ENCODE results near the gene MRTFA. TPM values are rescaled to one million over a fixed set of nuclear protein-coding genes. Genes with fewer than 3 reads are reported as not detected.

The MRTFA gene
- total and polyA plus RNA-seq, 9 of the 15 experiments (the other 6 are each of a cell fraction or from before 2014, with no cell fraction given) = 0.84 to 21.1 (median 3.7) TPM

DNA sequence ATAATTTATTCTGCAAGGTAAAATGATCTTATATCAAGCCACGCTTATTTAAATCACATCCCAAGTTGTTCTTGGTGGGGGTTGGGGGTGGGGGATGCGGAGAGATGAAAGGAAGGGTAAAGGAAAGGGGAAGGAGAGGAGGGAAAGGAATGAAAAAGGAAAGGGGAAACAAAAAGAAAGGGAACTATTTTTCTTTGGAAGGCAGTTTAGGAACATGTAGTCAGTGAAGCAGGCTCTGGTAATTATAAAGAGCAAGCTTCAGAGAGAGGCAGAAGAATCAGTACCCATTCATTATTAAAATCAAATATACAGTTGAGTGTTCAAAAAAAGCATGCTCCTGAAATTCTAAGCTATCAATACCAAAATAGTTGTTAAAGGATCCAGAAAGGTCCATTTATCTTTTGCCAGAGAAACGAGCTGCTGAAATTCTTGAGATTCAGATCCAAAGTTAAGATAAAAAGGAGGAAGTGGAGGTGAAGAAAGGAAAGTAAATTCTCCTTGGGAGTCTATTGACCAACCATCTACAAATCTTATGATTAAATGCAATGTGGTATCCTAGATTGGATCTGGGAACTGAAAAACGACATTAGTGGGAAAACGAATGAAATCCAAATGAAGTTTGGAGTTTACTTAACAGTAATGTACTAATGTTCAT is 158.7 kb downstream of the MRTFA start:
- Histone ChIP-seq H3K27me3 (ENCODE audit: control insufficient read depth in 2 of 2, insufficient read depth in 2 of 2, low read length in 2 of 2) (no peaks in the 10 kb centered on the region), H4K20me1 (replicated peaks; ENCODE audit: control insufficient read depth, insufficient read depth, low read length) (no peaks in the 10 kb centered on the region), H3K4me1 (replicated peaks in 1 of 2; ENCODE audit: control insufficient read depth in 2 of 2, insufficient read depth in 2 of 2, low read length in 2 of 2) (peaks cover 0 to 19% of the 10 kb centered on the region in 2 experiments; a peak in 4 of 5 replicates), H2AFZ (ENCODE audit: low read depth, low read length) (no peak overlapping the region), H3K9me3 (replicated peaks; ENCODE audit: control insufficient read depth, insufficient read depth, low read depth, low read length) (no peaks in the 10 kb centered on the region), H3K27ac (ENCODE audit: extremely low read depth, low read depth, low read length) (no peak overlapping the region), H3K9ac (ENCODE audit: insufficient read depth in 1 of 2, low read depth in 2 of 2, low read length in 2 of 2) (no peak overlapping the region), H3K79me2 (ENCODE audit: control insufficient read depth, insufficient read depth, low read length) (no peaks in the 10 kb centered on the region), H3K9me1 (ENCODE audit: control insufficient read depth, insufficient read depth, low read length) (no peaks in the 10 kb centered on the region), H3K36me3 (ENCODE audit: control insufficient read depth, insufficient read depth, low read length) (no peaks in the 10 kb centered on the region), H3K4me2 (ENCODE audit: insufficient read depth, low read length) (no peak overlapping the region), H3K4me3 (no peak overlapping the region)
- 39% methylated on average over 5 of the region's 5 CpGs for WGBS (ENCODE audit: insufficient coverage, low coverage, missing lambda C conversion rate)
- DNase-seq (ENCODE audit: extremely low read depth in 1 of 4, low spot score in 3 of 4) = no peak
- POLR2A ChIA-PET = interaction anchor here (0.6 to 1.0 kb wide), 3 partner anchors 9 to 35 kb away, joined by 3 to 4 read pairs (median 3); no protein-coding TSS in a partner anchor
- intact Hi-C loops (cut with micrococcal nuclease) (loop anchor here (5.0 kb wide), 1 partner anchor 41 kb away; no protein-coding TSS in a partner anchor), in situ Hi-C loops (cut with MboI) (no loop called here)
- ATAC-seq = no peak
- TF ChIP-seq ZNF24 (IDR thresholded peaks at IDR 0.05) (no peak), SPI1 (IDR thresholded peaks at IDR 0.05; ENCODE audit: borderline replicate concordance, low read depth, low read length) (peak; percentile 89), MEIS2 (IDR thresholded peaks at IDR 0.05; ENCODE audit: partially characterized antibody) (peak; percentile 53)
- TF ChIP-seq, protein P1, sequence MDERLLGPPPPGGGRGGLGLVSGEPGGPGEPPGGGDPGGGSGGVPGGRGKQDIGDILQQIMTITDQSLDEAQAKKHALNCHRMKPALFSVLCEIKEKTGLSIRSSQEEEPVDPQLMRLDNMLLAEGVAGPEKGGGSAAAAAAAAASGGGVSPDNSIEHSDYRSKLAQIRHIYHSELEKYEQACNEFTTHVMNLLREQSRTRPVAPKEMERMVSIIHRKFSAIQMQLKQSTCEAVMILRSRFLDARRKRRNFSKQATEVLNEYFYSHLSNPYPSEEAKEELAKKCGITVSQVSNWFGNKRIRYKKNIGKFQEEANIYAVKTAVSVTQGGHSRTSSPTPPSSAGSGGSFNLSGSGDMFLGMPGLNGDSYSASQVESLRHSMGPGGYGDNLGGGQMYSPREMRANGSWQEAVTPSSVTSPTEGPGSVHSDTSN (CRISPR knock-in tag; IDR thresholded peaks at IDR 0.05; ENCODE audit: low read depth) = no peak
- TF ChIP-seq, protein P1 (tag; conservative IDR thresholded peaks at IDR 0.05; ENCODE audit: low read depth) = peak; percentile 52; the same call in 1 of the 2 replicates
- no TSS peak for BruUV-seq (replicated peaks)
- no peak for FAIRE-seq
- CTCF ChIA-PET (ENCODE audit: low intra/inter-chr PET ratio) = interaction anchor here (0.6 kb wide), 1 partner anchor 40 kb away, joined by 4 read pairs; no protein-coding TSS in a partner anchor
